ENCODE measurements around the gene ZDHHC19.

DNA sequence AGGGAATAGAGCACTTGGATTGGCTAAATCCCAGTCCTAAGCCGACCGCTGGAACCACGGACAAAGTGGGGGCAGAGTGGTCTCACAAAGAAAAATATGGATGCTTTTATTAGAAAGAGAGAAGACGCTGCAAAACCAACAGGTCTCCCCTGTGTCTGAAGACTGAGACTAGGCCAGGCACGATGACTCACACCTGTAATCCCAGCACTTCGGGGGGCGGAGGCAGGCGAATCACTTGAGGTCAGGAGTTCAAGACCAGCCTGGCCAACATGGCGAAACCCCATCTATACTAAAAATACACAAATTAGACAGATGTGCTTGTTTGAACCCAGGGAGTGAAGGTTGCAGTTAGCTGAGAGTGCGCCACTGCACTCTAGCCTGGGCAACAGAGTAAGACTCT is 61.8 kb downstream of the ZDHHC19 start:
- TF ChIP-seq, protein P1, sequence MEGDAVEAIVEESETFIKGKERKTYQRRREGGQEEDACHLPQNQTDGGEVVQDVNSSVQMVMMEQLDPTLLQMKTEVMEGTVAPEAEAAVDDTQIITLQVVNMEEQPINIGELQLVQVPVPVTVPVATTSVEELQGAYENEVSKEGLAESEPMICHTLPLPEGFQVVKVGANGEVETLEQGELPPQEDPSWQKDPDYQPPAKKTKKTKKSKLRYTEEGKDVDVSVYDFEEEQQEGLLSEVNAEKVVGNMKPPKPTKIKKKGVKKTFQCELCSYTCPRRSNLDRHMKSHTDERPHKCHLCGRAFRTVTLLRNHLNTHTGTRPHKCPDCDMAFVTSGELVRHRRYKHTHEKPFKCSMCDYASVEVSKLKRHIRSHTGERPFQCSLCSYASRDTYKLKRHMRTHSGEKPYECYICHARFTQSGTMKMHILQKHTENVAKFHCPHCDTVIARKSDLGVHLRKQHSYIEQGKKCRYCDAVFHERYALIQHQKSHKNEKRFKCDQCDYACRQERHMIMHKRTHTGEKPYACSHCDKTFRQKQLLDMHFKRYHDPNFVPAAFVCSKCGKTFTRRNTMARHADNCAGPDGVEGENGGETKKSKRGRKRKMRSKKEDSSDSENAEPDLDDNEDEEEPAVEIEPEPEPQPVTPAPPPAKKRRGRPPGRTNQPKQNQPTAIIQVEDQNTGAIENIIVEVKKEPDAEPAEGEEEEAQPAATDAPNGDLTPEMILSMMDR (optimal IDR thresholded peaks at IDR 0.05 in 1 of 3, IDR thresholded peaks at IDR 0.05 in 1 of 3, conservative IDR thresholded peaks at IDR 0.05 in 1 of 3; ENCODE audit: extremely low read depth in 1 of 3, insufficient read depth in 2 of 3, low read length in 3 of 3) = no peak
- no peak for TF ChIP-seq EZH2 (IDR thresholded peaks at IDR 0.05; ENCODE audit: low read length)

All from keratinocyte (primary cell).